Stimulated activated CD8-positive, alpha-beta memory T cell treated with anti-CD3 and anti-CD28 coated beads, Interleukin-15, amount 100 ng/mL, for 24 hours (primary cell): Measurements from ENCODE around the gene TMX2.

ENCODE experiments used
- DNase-seq: peaks from one replicate; pipeline ENCODE4 v3.0.0-alpha.2; 2020; ENCODE audit warnings: low read depth

TMX2 gene

GRCh38 chr11:57764972-57765371, 52.6 kb downstream of the TMX2 start:
- no peak for DNase-seq

DNA sequence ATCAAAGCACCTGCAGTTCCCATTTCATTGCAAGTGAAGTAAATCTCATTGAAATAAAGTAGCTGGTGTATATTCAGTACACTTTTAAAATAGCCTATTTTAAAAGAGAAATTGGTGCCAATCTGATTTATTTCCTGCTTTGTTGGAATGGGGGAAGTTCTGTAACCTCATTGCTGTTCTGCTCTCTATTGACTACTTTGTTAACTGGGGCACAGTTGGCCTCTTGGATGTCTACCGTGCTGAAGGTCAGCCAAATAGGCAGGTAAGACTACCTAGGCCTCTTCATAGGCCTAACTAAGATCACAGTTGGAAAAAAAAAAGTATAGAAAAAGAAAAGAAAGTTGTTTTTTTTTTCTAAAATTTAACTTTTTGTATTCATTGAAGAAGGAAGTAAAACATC, 58.4 kb downstream of the TMX2 start:
- DNase-seq = no peak

GRCh38 chr11:57771365-57771764, 59.0 kb downstream of the TMX2 start:
- DNase-seq = no peak

- DNase-seq = no peak
These were observed 60.2 kb downstream of the TMX2 start for GRCh38 chr11:57772562-57772961.

GRCh38 chr11:57773026-57773598, 60.7 kb downstream of the TMX2 start:
- DNase-seq = no peak

GRCh38 chr11:57775491-57775890, 63.1 kb downstream of the TMX2 start:
- DNase-seq = no peak

DNA sequence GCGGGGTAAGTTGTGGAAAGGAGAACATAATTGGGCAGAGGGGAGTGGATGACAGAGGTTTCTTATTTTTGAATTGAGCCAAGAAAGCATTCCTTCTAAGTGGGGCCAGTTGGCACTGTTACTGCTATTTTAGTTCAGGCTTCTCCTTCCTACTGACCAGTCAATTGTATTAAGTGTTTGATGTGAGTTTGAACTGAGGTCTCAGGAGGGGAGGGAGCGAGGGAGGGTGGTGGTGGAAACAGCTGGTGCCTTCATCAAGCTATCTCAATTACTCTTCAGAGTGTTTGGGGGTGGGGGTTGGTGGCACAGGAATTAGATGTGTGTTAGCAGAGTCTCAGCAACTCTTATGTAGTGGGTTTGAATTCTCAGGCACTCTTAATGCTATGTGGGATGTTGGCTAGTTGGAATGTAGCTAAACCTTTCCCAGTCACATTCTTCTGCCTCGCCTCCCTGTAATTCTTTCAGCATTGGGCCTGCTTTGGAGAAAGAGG, 63.7 kb downstream of the TMX2 start:
- DNase-seq = no peak

DNA sequence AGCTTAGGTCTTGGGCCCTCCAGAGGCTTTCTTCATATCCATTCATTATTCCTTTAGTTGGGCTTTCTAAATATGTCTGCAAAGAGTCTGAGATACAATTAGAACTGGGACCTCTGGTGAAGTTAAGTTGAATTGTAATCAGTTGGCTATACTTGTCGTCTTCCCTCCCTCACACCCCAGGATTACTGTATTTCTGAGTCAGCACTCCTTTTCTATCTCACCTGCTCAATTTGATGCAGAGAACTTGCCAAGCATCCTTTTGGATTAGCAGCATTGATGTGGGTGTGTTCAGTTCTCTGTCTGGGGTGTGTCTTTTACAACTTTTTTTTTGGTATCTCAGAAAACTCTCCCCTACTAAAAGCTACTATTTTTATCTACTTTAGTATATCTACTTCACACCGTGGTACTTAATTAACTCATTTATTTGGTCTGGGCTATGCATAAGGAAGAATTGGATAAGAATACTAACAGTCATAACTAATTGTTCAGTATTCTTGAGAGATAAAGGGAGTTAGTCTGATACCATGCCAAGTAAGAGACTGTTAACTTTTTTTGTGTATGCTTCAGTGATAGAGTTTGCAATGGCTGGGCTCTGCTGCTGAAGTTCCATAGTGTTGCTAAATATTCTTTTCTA, 64.3 kb downstream of the TMX2 start:
- DNase-seq = no peak

- no peak for DNase-seq
These were observed 65.5 kb downstream of the TMX2 start for GRCh38 chr11:57777969-57778317.

DNA sequence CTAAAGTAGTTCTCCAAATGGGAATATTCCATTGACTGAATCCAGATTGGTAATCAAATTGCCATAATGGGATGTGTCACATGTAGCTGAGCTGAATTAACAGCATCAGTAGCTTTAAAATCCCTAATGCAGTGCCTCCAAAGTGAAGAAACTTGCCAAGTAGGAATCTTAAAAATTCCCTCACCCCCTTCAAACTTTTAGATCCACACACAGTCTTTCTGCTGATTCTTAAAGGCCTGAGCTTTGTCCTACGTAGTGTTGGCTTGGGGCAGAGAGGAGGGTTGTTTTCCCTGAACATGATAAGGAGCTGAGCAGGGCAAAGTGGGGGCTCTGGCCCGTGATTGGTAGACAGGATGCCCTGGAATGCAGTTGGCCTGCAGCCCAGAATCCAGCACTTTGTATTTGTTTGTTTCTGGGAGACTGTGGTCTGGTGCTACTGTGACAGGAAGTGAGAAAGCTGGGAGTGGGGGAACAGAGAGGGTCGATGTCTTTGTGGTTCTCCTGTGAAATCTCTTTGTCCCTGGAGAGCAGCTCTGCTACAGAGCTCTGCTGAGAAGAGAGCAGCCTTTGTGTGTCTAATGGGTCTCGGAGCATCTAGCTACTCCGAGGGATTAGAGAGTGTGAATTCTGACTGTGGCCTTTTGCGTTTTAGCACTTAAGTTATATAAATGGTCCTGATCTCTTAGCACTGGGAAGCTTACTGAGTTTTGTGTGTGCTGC, 66.1 kb downstream of the TMX2 start:
- DNase-seq = no peak

- no peak for DNase-seq
These were observed 66.9 kb downstream of the TMX2 start for GRCh38 chr11:57779276-57779675.

- DNase-seq = no peak
These were observed 69.1 kb downstream of the TMX2 start for GRCh38 chr11:57781529-57781943.

DNA sequence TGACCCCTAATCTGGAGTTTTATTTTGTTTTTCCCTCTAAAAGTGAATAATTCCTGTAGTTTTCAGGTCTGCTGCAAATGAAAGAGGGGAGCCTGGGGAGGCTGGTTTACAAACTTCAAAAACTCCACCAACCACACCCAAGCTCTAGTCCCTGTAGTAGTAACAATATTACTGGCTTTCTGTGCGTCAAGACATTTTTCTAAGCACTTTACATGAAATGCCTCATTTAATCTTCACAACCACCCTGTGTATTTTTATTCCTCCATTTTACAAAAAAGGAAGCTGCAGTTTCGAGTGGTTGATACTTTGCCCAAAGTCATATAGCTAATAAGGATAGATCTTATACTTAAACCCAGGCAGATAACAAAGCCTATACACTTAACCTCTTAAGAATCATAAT, 72.7 kb downstream of the TMX2 start:
- no peak for DNase-seq

DNA sequence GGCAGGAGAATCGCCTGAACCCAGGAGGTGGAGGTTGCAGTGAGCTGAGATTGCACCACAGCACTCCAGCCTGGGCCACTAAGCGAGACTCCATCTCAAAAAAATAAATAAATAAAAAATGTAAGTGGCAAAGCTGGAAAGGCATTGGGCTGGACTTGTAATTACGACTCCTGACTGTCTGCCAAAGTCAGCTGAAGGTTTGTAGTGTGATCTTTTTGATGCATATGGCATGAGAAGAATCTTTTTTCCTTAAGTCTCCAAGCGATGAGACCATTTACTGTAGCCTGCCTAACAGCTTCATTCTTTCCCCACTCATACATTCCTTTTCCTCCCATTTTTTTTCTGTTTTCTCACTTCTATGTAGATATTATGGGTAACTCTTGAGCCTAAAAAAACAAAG, 74.0 kb downstream of the TMX2 start:
- DNase-seq = no peak

DNA sequence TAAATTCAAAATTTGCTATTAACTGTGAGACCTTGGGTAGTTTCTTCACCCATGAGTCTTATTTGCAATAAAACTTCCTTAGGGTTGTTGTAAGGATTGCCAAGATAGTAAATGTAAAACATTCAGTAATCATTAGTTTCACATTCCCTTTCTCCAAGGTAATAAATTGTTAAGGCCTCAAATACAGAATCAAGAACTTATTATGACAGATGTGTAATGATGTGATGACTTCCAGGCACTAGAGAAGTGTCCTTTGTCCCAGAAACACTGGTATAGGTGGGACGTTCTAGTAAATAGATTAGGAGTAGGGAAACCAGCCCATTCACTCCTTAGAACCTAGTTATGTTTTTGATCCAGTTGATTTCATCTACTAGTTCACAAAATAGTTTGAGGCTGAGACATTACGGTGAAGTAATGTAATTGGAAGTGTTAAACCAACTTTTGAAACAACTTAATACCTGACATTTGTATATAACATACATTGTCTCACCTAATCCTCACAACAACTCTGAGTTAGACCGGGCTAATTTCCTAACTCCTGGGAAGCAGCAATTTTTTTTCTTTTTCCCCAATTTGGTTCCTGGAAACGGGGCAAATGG, 74.7 kb downstream of the TMX2 start:
- DNase-seq = no peak

- DNase-seq = no peak
These were observed 75.7 kb downstream of the TMX2 start for GRCh38 chr11:57787920-57788702.

- DNase-seq = no peak
These were observed 76.3 kb downstream of the TMX2 start for GRCh38 chr11:57788703-57789088.
